Keratinocyte (primary cell): ENCODE data around the gene KCTD2. TPM values are rescaled to one million over a fixed set of nuclear protein-coding genes. Genes with fewer than 3 reads are reported as not detected.

Experiments
- DNase-seq: peaks from one replicate; pipeline ENCODE4 v3.0.0-alpha.2; 2011; ENCODE audit warnings: low read depth, missing footprints, low spot score
- FAIRE-seq: peaks from 2 replicates; lab custom pipeline; 2011; peaks lifted over from hg19 to GRCh38; lab: Jason Lieb, UNC
- H2AFZ ChIP-seq: 2 replicates; pipeline ENCODE4 v1.6.0; 2012; ENCODE audit warnings: low read length, control low read depth, inconsistent platforms; ENCODE audit not compliant: control insufficient read depth
- H3K27ac ChIP-seq: 2 replicates; pipeline ENCODE4 v1.5.1; 2011; ENCODE audit warnings: low read length; ENCODE audit not compliant: control insufficient read depth, insufficient read depth
- H3K27me3 ChIP-seq: 3 replicates; pipeline ENCODE4 v1.6.0; 2011; ENCODE audit warnings: low read length; ENCODE audit not compliant: control insufficient read depth, insufficient read depth; ENCODE audit errors: extremely low read depth
- H3K36me3 ChIP-seq, 2 experiments: 2 replicates in 1 of 2; 3 replicates in 1 of 2; pipeline ENCODE4 v1.5.1; 2011; ENCODE audit warnings: low read length in 2 of 2, mild to moderate bottlenecking in 1 of 2; ENCODE audit not compliant: control insufficient read depth in 2 of 2, insufficient read depth in 2 of 2; ENCODE audit errors: extremely low read depth in 1 of 2
- H3K4me1 ChIP-seq: 3 replicates; pipeline ENCODE4 v1.5.1; 2011; ENCODE audit warnings: low read length; ENCODE audit not compliant: control insufficient read depth, insufficient read depth; ENCODE audit errors: extremely low read depth
- H3K4me2 ChIP-seq: 3 replicates; pipeline ENCODE4 v1.6.0; 2011; ENCODE audit warnings: low read depth, low read length; ENCODE audit not compliant: control insufficient read depth, insufficient read depth; ENCODE audit errors: extremely low read depth
- H3K4me3 ChIP-seq, 3 experiments: fragments of 200-600 bp in 1 of 3; sonication (generic) in 1 of 3; 2 replicates in 2 of 3; 3 replicates in 1 of 3; pipeline ENCODE4 v1.5.1; 2011 to 2016; ENCODE audit warnings: low read length in 3 of 3, mild to moderate bottlenecking in 3 of 3, control low read depth in 2 of 3, inconsistent platforms in 1 of 3, low read depth in 1 of 3, mixed read lengths in 1 of 3, mixed run types in 1 of 3, moderate library complexity in 1 of 3; ENCODE audit not compliant: control insufficient read depth in 2 of 3, insufficient read depth in 2 of 3; ENCODE audit errors: extremely low read depth in 1 of 3
- H3K79me2 ChIP-seq: 2 replicates; pipeline ENCODE4 v1.6.0; 2012; ENCODE audit warnings: low read length; ENCODE audit not compliant: control insufficient read depth, insufficient read depth
- H3K9ac ChIP-seq: 3 replicates; pipeline ENCODE4 v1.6.0; 2011; ENCODE audit warnings: low read length; ENCODE audit not compliant: control insufficient read depth, insufficient read depth; ENCODE audit errors: extremely low read depth
- H3K9me1 ChIP-seq: 3 replicates; pipeline ENCODE4 v1.6.0; 2011; ENCODE audit warnings: low read length; ENCODE audit not compliant: control insufficient read depth, insufficient read depth; ENCODE audit errors: extremely low read depth
- H3K9me3 ChIP-seq: 2 replicates; pipeline ENCODE4 v1.5.1; 2012; ENCODE audit warnings: low read depth, low read length; ENCODE audit not compliant: control insufficient read depth
- H4K20me1 ChIP-seq: 3 replicates; pipeline ENCODE4 v1.6.0; 2011; ENCODE audit warnings: low read length; ENCODE audit not compliant: control insufficient read depth, insufficient read depth; ENCODE audit errors: extremely low read depth
- EZH2 ChIP-seq: IDR thresholded peaks from one replicate; pipeline ENCODE4 v1.6.1; 2012; ENCODE audit warnings: inconsistent platforms, mild to moderate bottlenecking, low read length, moderate library complexity
- dilution Hi-C: fragments of 300-500 bp; cut with MboI; formaldehyde crosslinking; loops from one replicate; pipeline ENCODE4 v1.7.0; 2020; ENCODE audit warnings: low sequenced_read_pairs; ENCODE audit not compliant: extremely low pct_ligation_motif_present
- polyA plus RNA-seq, 5 experiments: library from polyadenylated mRNA; depleted of rRNA in 3 of 5; stranded (reverse) in 3 of 5; stranded (forward) in 1 of 5; unstranded in 1 of 5; fragments of >200 nt; gene quantifications; 1 replicate in 1 of 5; 2 replicates in 3 of 5; 3 replicates in 1 of 5; pipeline versions ENCODE4 v1.2.1 to v1.2.3, GENCODE V29; 2011 to 2012; ENCODE audit warnings: missing spikeins in 2 of 5, low read depth in 1 of 5, low replicate concordance in 1 of 5
- TF ChIP-seq, protein P1 (sequence below), 3 experiments: IDR thresholded peaks in 1 of 3; conservative IDR thresholded peaks in 1 of 3; optimal IDR thresholded peaks in 1 of 3; 2 replicates in 2 of 3; 3 replicates in 1 of 3; pipeline versions ENCODE3 to v1.5.1; 2011; ENCODE audit warnings: low read length in 3 of 3, mild to moderate bottlenecking in 3 of 3, moderate library complexity in 2 of 3, control low read depth in 1 of 3, inconsistent platforms in 1 of 3; ENCODE audit not compliant: insufficient read depth in 2 of 3; ENCODE audit errors: extremely low read depth in 1 of 3

The KCTD2 gene
- polyA plus RNA-seq, 1 donor (not counting 4 experiments of a cell fraction or from before 2014, with no cell fraction given), result 20.7 TPM

DNA sequence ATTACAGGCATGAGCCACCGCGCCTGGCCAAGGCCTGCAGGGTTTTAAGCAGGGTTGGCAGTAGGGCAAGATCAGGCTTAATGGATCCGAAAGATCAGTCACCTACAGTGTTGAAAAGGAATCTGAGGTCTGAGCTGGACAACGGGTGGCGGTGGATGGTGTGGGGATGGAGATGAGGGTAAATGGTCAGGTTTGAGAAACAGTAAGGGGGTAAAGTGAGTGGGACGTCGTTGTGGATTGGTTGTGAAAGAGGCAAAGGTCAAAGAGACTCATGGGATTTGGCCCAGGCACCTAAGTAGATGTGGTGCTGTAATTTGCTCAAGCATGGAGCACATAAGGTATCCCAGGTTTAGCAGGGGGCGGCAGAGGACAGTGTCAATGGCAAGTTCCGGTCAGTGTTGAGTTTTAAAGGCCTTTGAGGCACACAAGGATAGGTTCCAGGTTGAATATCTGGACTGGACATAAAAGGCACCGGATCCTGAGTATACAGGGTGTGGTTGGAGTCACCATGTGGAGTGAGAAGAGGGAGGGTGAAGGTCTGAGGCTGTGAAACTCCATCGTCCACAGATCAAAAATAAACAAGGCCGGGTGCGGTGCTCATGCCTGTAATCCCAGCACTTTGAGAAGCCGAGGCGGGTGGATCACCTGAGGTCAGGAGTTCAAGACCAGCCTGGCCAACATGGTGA is 39.6 kb downstream of the KCTD2 start:
- Histone ChIP-seq H3K4me1 (peaks cover 34% of the 10 kb centered on the region), H3K36me3 (no peaks in the 10 kb centered on the region), H3K9me3 (no peaks in the 10 kb centered on the region), H3K9me1 (no peaks in the 10 kb centered on the region), H3K27me3 (no peaks in the 10 kb centered on the region), H4K20me1 (no peaks in the 10 kb centered on the region), H3K27ac (no peak overlapping the region), H3K79me2 (no peaks in the 10 kb centered on the region), H3K4me2 (no peak overlapping the region), H3K4me3 (no peak overlapping the region), H2AFZ (no peak overlapping the region), H3K9ac (no peak overlapping the region)
- no peak for DNase-seq
- FAIRE-seq, result no peak
- dilution Hi-C loops, result no loop called here
- TF ChIP-seq, protein P1, sequence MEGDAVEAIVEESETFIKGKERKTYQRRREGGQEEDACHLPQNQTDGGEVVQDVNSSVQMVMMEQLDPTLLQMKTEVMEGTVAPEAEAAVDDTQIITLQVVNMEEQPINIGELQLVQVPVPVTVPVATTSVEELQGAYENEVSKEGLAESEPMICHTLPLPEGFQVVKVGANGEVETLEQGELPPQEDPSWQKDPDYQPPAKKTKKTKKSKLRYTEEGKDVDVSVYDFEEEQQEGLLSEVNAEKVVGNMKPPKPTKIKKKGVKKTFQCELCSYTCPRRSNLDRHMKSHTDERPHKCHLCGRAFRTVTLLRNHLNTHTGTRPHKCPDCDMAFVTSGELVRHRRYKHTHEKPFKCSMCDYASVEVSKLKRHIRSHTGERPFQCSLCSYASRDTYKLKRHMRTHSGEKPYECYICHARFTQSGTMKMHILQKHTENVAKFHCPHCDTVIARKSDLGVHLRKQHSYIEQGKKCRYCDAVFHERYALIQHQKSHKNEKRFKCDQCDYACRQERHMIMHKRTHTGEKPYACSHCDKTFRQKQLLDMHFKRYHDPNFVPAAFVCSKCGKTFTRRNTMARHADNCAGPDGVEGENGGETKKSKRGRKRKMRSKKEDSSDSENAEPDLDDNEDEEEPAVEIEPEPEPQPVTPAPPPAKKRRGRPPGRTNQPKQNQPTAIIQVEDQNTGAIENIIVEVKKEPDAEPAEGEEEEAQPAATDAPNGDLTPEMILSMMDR (optimal IDR thresholded peaks at IDR 0.05 in 1 of 3, IDR thresholded peaks at IDR 0.05 in 1 of 3, conservative IDR thresholded peaks at IDR 0.05 in 1 of 3; ENCODE audit: extremely low read depth in 1 of 3, insufficient read depth in 2 of 3, low read length in 3 of 3), result no peak
- no peak for TF ChIP-seq EZH2

- FAIRE-seq (no peak), DNase-seq (no peak)
- H3K9me3 ChIP-seq, result no peaks in the 10 kb centered on the region
- peak overlapping the region; percentile 95 for H3K4me2 ChIP-seq
- H3K27ac ChIP-seq, result peak overlapping the region; percentile 81
- no peaks in the 10 kb centered on the region for H3K27me3 ChIP-seq
- no peaks in the 10 kb centered on the region for H4K20me1 ChIP-seq
- H3K79me2 ChIP-seq, result no peaks in the 10 kb centered on the region
- peak overlapping the region; percentile 83 for H3K9ac ChIP-seq
- no peaks in the 10 kb centered on the region for H3K36me3 ChIP-seq
- H3K4me3 ChIP-seq, result peak overlapping the region; percentile 55 to 71 (median 59)
- H2AFZ ChIP-seq, result peak overlapping the region; percentile 95
- TF ChIP-seq, protein P1 (optimal IDR thresholded peaks at IDR 0.05 in 1 of 3, IDR thresholded peaks at IDR 0.05 in 1 of 3, conservative IDR thresholded peaks at IDR 0.05 in 1 of 3; ENCODE audit: extremely low read depth in 1 of 3, insufficient read depth in 2 of 3, low read length in 3 of 3), result no peak
- no peak for TF ChIP-seq EZH2
- H3K9me1 ChIP-seq, result no peaks in the 10 kb centered on the region
- dilution Hi-C loops, result no loop called here
- H3K4me1 ChIP-seq, result peaks cover 38% of the 10 kb centered on the region
These were observed 40.1 kb downstream of the KCTD2 start for GRCh38 chr17:75087182-75087557.
